ENCODE results near the gene C16orf87. TPM values are rescaled to one million over a fixed set of nuclear protein-coding genes. Genes with fewer than 3 reads are reported as not detected.

C16orf87 gene, protein sequence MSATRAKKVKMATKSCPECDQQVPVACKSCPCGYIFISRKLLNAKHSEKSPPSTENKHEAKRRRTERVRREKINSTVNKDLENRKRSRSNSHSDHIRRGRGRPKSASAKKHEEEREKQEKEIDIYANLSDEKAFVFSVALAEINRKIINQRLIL
- total RNA-seq: 12.6 and 14.3 TPM in 2 replicates

GRCh38 chr16:46830902-46831647, at the start of gene C16orf87:
TSS of gene C16orf87 (minus strand) at chr16:46831180. CDS start at chr16:46831149, 31 bp downstream.

GRCh38 chr16:46747777-46748651, 83.0 kb downstream of the C16orf87 start, which contains the start of gene MYLK3:
TSS of gene MYLK3 (minus strand) at chr16:46748344. CDS start at chr16:46748193, 151 bp downstream.

Other genes starting within 250 kb of the C16orf87 start
- gene SHCBP1, start 209.8 kb downstream of the C16orf87 start, total RNA-seq: 1.8 and 19.7 TPM in 2 replicates
- gene VPS35, start 142.0 kb downstream of the C16orf87 start, total RNA-seq: 133 and 140 TPM in 2 replicates
- gene ORC6, start 141.5 kb downstream of the C16orf87 start, total RNA-seq: 2.4 and 10.2 TPM in 2 replicates
- under 0.01 and 0.32 TPM in 2 replicates for gene MYLK3, start 82.8 kb downstream of the C16orf87 start, total RNA-seq
- gene GPT2, start 53.2 kb upstream of the C16orf87 start, total RNA-seq: 32.1 and 36.9 TPM in 2 replicates
- gene DNAJA2, start 142.5 kb upstream of the C16orf87 start, total RNA-seq: 79.2 and 81.4 TPM in 2 replicates